Karpas-422 (cell line): ENCODE data around the gene LMF2. TPM values are rescaled to one million over a fixed set of nuclear protein-coding genes. Genes with fewer than 3 reads are reported as not detected.

Experiments used
- DNase-seq: peaks from one replicate; pipeline ENCODE4 v3.0.0-alpha.2; 2015
- H2AFZ ChIP-seq: fragments of 200-600 bp; sonication (generic); 2 replicates; pipeline ENCODE4 v1.6.1; 2014; ENCODE audit warnings: antibody characterized with exemption, low read length, mixed read lengths
- H3K27ac ChIP-seq: fragments of 200-600 bp; sonication (generic); 2 replicates; pipeline ENCODE4 v1.5.1; 2014; ENCODE audit warnings: mild to moderate bottlenecking, low read length, moderate library complexity
- H3K27me3 ChIP-seq: fragments of 200-600 bp; sonication (generic); 2 replicates; pipeline ENCODE4 v1.6.1; 2014; ENCODE audit warnings: low read length, mixed read lengths
- H3K36me3 ChIP-seq: fragments of 200-600 bp; sonication (generic); 2 replicates; pipeline ENCODE4 v1.6.1; 2014; ENCODE audit warnings: low read length, mixed read lengths; ENCODE audit not compliant: insufficient read depth
- H3K4me1 ChIP-seq: fragments of 200-600 bp; sonication (generic); 2 replicates; pipeline ENCODE4 v1.6.1; 2014; ENCODE audit warnings: mild to moderate bottlenecking, low read length, mixed read lengths
- H3K4me2 ChIP-seq: fragments of 200-600 bp; sonication (generic); 2 replicates; pipeline ENCODE4 v1.6.1; 2014; ENCODE audit warnings: low read length, low read depth, mild to moderate bottlenecking; ENCODE audit not compliant: poor library complexity, severe bottlenecking
- H3K4me3 ChIP-seq: fragments of 200-600 bp; sonication (generic); 2 replicates; pipeline ENCODE4 v1.5.1; 2014; ENCODE audit warnings: mild to moderate bottlenecking, antibody characterized with exemption, low read length, mixed read lengths
- H3K79me2 ChIP-seq: fragments of 200-600 bp; sonication (generic); 2 replicates; pipeline ENCODE4 v1.6.1; 2014; ENCODE audit warnings: mild to moderate bottlenecking, low read length, mixed read lengths
- H3K9ac ChIP-seq: fragments of 200-600 bp; sonication (generic); 2 replicates; pipeline ENCODE4 v1.6.0; 2014; ENCODE audit warnings: low read length
- H3K9me2 ChIP-seq: fragments of 200-600 bp; sonication (generic), shearing (Covaris generic); replicated peaks from 2 replicates; pipeline ENCODE4 v1.6.0; 2014; ENCODE audit warnings: mild to moderate bottlenecking, low read length, moderate library complexity; ENCODE audit not compliant: insufficient read depth
- H3K9me3 ChIP-seq: fragments of 300-700, 200-600 bp; sonication (generic); 2 replicates; pipeline ENCODE4 v1.6.1; 2014; ENCODE audit warnings: low read length, mixed read lengths
- H4K20me1 ChIP-seq: fragments of 200-600 bp; sonication (generic); 2 replicates; pipeline ENCODE4 v1.6.1; 2014; ENCODE audit warnings: mild to moderate bottlenecking, antibody characterized with exemption, low read length, low read depth; ENCODE audit not compliant: insufficient read depth
- total RNA-seq: library from RNA; depleted of rRNA; stranded (reverse); fragments of >200 nt; shearing (Covaris generic); gene quantifications from 2 replicates; pipeline ENCODE4 v1.2.3, GENCODE V29; 2014; ENCODE audit warnings: low replicate concordance

The LMF2 gene
- total RNA-seq, 1 experiment from 2014 or later, result 19.2 TPM

GRCh38 chr22:50498322-50498890 is 9.1 kb downstream of the LMF2 start:
- Histone ChIP-seq H4K20me1 (no peaks in the 10 kb centered on the region), H3K27me3 (no peaks in the 10 kb centered on the region), H3K9ac (no peak overlapping the region), H3K27ac (no peak overlapping the region), H2AFZ (no peak overlapping the region), H3K9me2 (no peaks in the 10 kb centered on the region), H3K79me2 (no peaks in the 10 kb centered on the region), H3K36me3 (no peaks in the 10 kb centered on the region), H3K4me3 (no peak overlapping the region), H3K4me1 (peaks cover 5% of the 10 kb centered on the region), H3K4me2 (peak overlapping the region; percentile 22), H3K9me3 (no peaks in the 10 kb centered on the region)
- peak; percentile 87 for DNase-seq

DNA sequence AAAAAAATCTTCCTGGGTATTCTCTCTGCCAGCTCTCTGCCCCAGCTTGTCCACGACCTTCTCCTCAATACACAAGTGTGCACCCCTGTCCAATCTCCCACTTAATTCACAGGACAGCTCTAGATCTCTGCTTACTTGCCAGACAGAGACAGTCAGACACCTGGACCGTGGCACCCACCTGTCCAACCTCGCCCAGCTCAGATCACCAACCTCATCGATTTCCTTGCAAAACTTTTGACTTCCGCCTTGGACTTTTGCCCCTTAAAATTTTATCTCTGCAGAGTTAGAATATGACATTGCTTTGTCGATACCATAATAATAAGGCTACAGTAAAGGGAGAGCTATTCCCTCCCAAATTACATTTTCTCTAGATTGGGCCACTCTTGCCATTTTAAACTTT is 10.4 kb downstream of the LMF2 start:
- H3K9me2 ChIP-seq, result no peaks in the 10 kb centered on the region
- no peak overlapping the region for H3K9ac ChIP-seq
- no peak overlapping the region for H3K4me3 ChIP-seq
- H3K4me2 ChIP-seq, result no peak overlapping the region
- no peak for DNase-seq
- no peaks in the 10 kb centered on the region for H3K9me3 ChIP-seq
- no peaks in the 10 kb centered on the region for H4K20me1 ChIP-seq
- no peaks in the 10 kb centered on the region for H3K27me3 ChIP-seq
- H3K27ac ChIP-seq, result no peak overlapping the region
- no peaks in the 10 kb centered on the region for H3K79me2 ChIP-seq
- H3K4me1 ChIP-seq, result peaks cover 5% of the 10 kb centered on the region
- no peaks in the 10 kb centered on the region for H3K36me3 ChIP-seq
- H2AFZ ChIP-seq, result no peak overlapping the region

GRCh38 chr22:50490531-50491308 is 16.8 kb downstream of the LMF2 start:
- H3K9me2 ChIP-seq, result no peaks in the 10 kb centered on the region
- no peaks in the 10 kb centered on the region for H3K9me3 ChIP-seq
- no peak overlapping the region for H3K9ac ChIP-seq
- no peak overlapping the region for H2AFZ ChIP-seq
- no peaks in the 10 kb centered on the region for H4K20me1 ChIP-seq
- H3K27ac ChIP-seq, result no peak overlapping the region
- H3K4me2 ChIP-seq, result no peak overlapping the region
- DNase-seq, result no peak
- H3K27me3 ChIP-seq, result no peaks in the 10 kb centered on the region
- H3K4me1 ChIP-seq, result peaks cover 9% of the 10 kb centered on the region
- no peaks in the 10 kb centered on the region for H3K36me3 ChIP-seq
- no peaks in the 10 kb centered on the region for H3K79me2 ChIP-seq
- no peak overlapping the region for H3K4me3 ChIP-seq

DNA sequence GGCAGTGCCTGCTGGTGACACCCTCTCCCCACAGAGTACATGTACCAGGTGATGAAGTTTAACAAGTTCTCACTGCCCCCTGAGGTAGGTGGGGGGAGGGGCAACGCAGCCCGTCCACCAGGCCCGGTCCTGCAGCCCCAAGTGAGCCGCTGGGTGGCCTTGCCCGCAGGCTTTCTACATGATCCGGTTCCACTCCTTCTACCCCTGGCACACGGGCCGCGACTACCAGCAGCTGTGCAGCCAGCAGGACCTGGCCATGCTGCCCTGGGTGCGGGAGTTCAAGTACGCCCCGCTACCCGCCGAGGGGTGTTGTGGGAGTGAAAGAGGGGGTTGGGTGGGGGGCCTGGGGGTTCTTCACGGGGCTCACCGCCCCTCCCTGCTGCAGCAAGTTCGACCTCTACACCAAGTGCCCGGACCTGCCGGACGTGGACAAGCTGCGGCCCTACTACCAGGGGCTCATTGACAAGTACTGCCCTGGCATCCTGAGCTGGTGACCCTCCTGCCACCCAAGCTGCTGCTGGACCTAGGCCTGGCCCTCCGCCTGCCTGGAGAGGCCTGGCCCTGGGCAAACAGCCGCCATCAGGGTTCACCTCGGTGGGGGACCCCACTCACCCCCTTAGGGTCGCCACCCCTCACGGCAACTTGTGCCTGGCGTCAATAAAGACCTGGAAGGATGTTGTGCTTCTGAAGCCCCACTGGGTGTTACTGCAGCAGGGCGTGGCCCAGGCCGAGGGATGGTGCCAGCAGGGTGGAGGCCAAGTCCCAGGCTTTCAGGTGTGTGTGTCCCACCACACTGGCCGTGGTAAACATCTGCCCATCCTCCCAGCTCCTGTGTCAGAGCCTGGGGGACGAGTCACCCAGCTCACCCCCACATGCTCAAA is 17.9 kb downstream of the LMF2 start:
- Histone ChIP-seq H3K27ac (no peak overlapping the region), H3K4me3 (no peak overlapping the region), H3K36me3 (no peaks in the 10 kb centered on the region), H3K9me3 (no peaks in the 10 kb centered on the region), H4K20me1 (no peaks in the 10 kb centered on the region), H3K9ac (no peak overlapping the region), H3K4me2 (no peak overlapping the region), H3K4me1 (peaks cover 9% of the 10 kb centered on the region), H3K79me2 (no peaks in the 10 kb centered on the region), H3K9me2 (no peaks in the 10 kb centered on the region), H3K27me3 (no peaks in the 10 kb centered on the region), H2AFZ (no peak overlapping the region)
- no peak for DNase-seq

DNA sequence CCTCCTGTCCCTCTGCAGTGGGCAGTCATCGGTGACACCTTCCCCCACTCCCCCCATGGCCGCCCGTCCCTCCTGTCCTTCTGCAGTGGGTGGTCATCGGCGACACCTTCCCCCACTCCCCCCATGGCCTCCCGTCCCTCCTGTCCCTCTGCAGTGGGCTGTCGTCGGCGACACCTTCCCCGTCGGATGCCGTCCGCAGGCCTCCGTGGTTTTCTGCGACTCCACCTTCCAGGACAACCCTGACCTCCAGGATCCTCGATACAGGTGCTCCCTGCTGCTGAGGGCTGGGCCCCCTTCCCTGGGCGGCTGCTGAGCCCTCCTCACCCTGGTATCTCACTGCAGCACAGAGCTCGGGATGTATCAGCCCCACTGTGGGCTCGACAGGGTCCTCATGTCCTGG is 18.6 kb downstream of the LMF2 start:
- Histone ChIP-seq H3K27me3 (no peaks in the 10 kb centered on the region), H3K9me3 (no peaks in the 10 kb centered on the region), H3K36me3 (no peaks in the 10 kb centered on the region), H3K4me2 (no peak overlapping the region), H3K9ac (no peak overlapping the region), H3K27ac (no peak overlapping the region), H4K20me1 (no peaks in the 10 kb centered on the region), H3K4me1 (peaks cover 13% of the 10 kb centered on the region), H3K9me2 (no peaks in the 10 kb centered on the region), H3K4me3 (no peak overlapping the region), H2AFZ (no peak overlapping the region), H3K79me2 (no peaks in the 10 kb centered on the region)
- DNase-seq, result no peak

- no peaks in the 10 kb centered on the region for H3K79me2 ChIP-seq
- H3K27me3 ChIP-seq, result no peaks in the 10 kb centered on the region
- H3K9ac ChIP-seq, result peak overlapping the region; percentile 61; the same call in 1 of the 2 replicates
- no peak overlapping the region for H2AFZ ChIP-seq
- no peaks in the 10 kb centered on the region for H4K20me1 ChIP-seq
- no peak overlapping the region for H3K4me2 ChIP-seq
- no peaks in the 10 kb centered on the region for H3K36me3 ChIP-seq
- no peaks in the 10 kb centered on the region for H3K9me2 ChIP-seq
- no peak for DNase-seq
- no peak overlapping the region for H3K27ac ChIP-seq
- H3K9me3 ChIP-seq, result no peaks in the 10 kb centered on the region
- H3K4me1 ChIP-seq, result peaks cover 15% of the 10 kb centered on the region
- H3K4me3 ChIP-seq, result peak overlapping the region; percentile 53; the same call in 1 of the 2 replicates
Observed at GRCh38 chr22:50488006-50488677, 19.4 kb downstream of the LMF2 start.

DNA sequence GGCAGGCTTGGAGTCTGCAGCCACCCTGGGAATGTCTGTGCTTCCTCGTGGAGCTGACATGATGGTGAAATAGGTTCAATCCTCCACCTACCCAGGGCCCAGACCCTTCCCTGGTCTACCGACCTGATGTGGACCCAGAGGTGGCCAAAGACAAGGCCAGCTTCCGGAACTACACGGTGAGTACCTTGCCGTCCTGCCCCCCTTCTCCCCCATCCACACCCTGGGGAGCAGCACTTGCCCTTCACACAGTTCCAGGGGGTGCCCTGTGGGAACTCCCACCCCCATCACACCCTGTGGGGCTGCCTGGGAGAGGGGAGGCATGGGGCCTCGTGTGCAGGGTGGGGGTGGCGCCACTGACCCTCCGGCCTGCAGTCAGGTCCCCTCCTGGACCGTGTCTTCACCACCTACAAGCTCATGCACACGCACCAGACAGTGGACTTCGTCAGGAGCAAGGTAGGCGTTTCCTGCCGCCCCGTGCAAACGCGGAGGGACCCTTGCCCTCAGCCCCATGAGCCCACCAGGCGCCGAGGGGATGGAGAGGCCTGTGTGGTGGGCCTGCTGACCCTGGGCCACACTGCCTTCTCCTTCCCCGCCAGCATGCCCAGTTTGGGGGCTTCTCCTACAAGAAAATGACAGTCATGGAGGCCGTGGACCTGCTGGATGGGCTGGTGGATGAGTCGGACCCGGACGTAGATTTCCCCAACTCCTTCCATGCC is 20.1 kb downstream of the LMF2 start:
- H3K9ac ChIP-seq, result peak overlapping the region; percentile 61
- peaks cover 20% of the 10 kb centered on the region for H3K4me1 ChIP-seq
- no peak overlapping the region for H3K27ac ChIP-seq
- H3K79me2 ChIP-seq, result no peaks in the 10 kb centered on the region
- H3K9me2 ChIP-seq, result no peaks in the 10 kb centered on the region
- H3K4me3 ChIP-seq, result peak overlapping the region; percentile 53; the same call in 1 of the 2 replicates
- DNase-seq, result no peak
- H3K4me2 ChIP-seq, result peak overlapping the region; percentile 43
- no peaks in the 10 kb centered on the region for H3K27me3 ChIP-seq
- H3K9me3 ChIP-seq, result no peaks in the 10 kb centered on the region
- H2AFZ ChIP-seq, result peak overlapping the region; percentile 84; the same call in 1 of the 2 replicates
- H3K36me3 ChIP-seq, result no peaks in the 10 kb centered on the region
- H4K20me1 ChIP-seq, result no peaks in the 10 kb centered on the region
